NCI-H460 (cell line): ENCODE data around the gene DARS1. TPM values are rescaled to one million over a fixed set of nuclear protein-coding genes. Genes with fewer than 3 reads are reported as not detected.

Experiments
- DNase-seq: peaks from one replicate; pipeline ENCODE4 v3.0.0-alpha.2; 2016; ENCODE audit warnings: low read depth; ENCODE audit errors: extremely low read depth
- total RNA-seq: library from RNA; depleted of rRNA; stranded (reverse); fragments of >200 nt; shearing (Covaris generic); gene quantifications from 2 replicates; pipeline ENCODE4 v1.2.3, GENCODE V29; 2014

DARS1 gene
- total RNA-seq, 1 experiment from 2014 or later: 124 TPM

GRCh38 chr2:135948642-135949355 is 36.6 kb downstream of the DARS1 start:
- DNase-seq: peak; percentile 17

- no peak for DNase-seq
Measured at GRCh38 chr2:135948141-135948540, 37.3 kb downstream of the DARS1 start.

- DNase-seq: no peak
Measured at GRCh38 chr2:135947483-135947882, 37.9 kb downstream of the DARS1 start.

- no peak for DNase-seq
Measured at GRCh38 chr2:135945526-135945925, 39.9 kb downstream of the DARS1 start.

GRCh38 chr2:135944625-135945024 is 40.8 kb downstream of the DARS1 start:
- no peak for DNase-seq

- DNase-seq: no peak
Measured at GRCh38 chr2:135942936-135943688, 42.3 kb downstream of the DARS1 start.

GRCh38 chr2:135936524-135936923 is 48.9 kb downstream of the DARS1 start:
- no peak for DNase-seq

- no peak for DNase-seq
Measured at GRCh38 chr2:135935914-135936313, 49.5 kb downstream of the DARS1 start.

GRCh38 chr2:135931776-135932443 is 53.5 kb downstream of the DARS1 start:
- no peak for DNase-seq

GRCh38 chr2:135926605-135927004 is 58.8 kb downstream of the DARS1 start:
- no peak for DNase-seq

- DNase-seq: no peak
Measured at GRCh38 chr2:135925571-135925970, 59.9 kb downstream of the DARS1 start.

GRCh38 chr2:135916207-135916606 is 69.2 kb downstream of the DARS1 start:
- DNase-seq: peak; percentile 26

GRCh38 chr2:135914485-135914884 is 70.9 kb downstream of the DARS1 start:
- no peak for DNase-seq

- DNase-seq: peak; percentile 48
Measured at GRCh38 chr2:135913727-135914365, 71.6 kb downstream of the DARS1 start.

- DNase-seq: no peak
Measured at GRCh38 chr2:135909976-135910375, 75.5 kb downstream of the DARS1 start.

GRCh38 chr2:135905679-135906078 is 79.7 kb downstream of the DARS1 start:
- no peak for DNase-seq

GRCh38 chr2:135904341-135904989 is 81.0 kb downstream of the DARS1 start:
- DNase-seq: no peak

- DNase-seq: no peak
Measured at GRCh38 chr2:135903650-135904049, 81.8 kb downstream of the DARS1 start.

- no peak for DNase-seq
Measured at GRCh38 chr2:135899567-135899966, 85.9 kb downstream of the DARS1 start.

- DNase-seq: no peak
Measured at GRCh38 chr2:135898234-135898786, 87.1 kb downstream of the DARS1 start.
